ENCODE data around the gene WDFY1. TPM values are rescaled to one million over a fixed set of nuclear protein-coding genes. Genes with fewer than 3 reads are reported as not detected.

WDFY1 gene
- total RNA-seq, 1 experiment from 2014 or later = 37.5 TPM

DNA sequence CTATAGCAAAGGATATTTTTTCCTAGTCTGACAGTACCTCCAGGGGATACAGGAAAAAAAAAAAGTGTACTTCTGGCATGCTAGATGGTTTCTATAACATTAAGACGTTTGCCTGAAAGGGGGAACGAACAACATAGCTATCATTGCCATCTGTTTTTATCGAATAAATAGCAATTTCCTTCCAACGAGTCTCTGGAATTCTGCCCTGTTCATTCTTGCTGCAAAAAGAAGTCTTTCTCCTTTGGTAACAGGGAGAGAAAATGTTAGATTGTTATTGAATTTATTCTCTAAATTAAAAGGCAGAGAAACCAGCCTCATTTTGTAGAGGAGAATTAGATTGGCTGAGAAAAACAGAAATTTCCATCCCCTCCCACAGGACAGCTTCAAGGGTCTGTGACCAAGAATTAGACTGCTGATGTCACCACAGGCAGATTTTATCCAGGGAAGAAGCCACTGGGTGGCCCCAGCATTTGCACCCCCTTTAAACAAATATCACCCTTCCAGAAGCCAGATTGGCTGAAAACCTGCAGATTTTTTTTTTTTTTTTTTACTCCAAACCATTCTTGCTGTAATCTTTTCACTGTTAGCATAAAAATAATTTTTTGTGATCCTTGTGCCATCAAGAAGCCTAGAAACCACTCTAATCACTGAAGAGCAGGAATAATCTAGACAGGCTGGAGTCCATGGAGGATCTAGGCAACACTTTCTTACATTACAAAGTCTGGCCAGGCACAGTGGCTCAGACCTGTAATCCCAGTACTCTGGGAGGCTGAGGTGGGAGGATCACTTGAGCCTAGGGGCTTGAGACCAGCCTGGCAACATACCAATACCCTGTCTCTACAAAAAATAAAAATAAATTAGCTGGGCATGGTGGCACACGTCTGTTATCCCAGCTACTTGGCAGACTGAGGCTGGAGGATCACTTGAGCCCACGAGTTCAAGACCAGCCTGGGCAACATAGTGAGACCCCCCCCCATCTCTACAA lies 12.0 kb downstream of the WDFY1 start:
- Mint-ChIP-seq H3K27ac (ENCODE audit: unreplicated experiment) (no peak overlapping the region), H3K4me1 (ENCODE audit: low read depth, unreplicated experiment) (peaks cover 40% of the 10 kb centered on the region), H3K4me3 (ENCODE audit: low read depth, unreplicated experiment) (no peak overlapping the region), H3K36me3 (ENCODE audit: insufficient read depth, unreplicated experiment) (peaks cover 11% of the 10 kb centered on the region), H3K27me3 (ENCODE audit: unreplicated experiment) (no peaks in the 10 kb centered on the region), H3K9me3 (ENCODE audit: low read depth, unreplicated experiment) (no peaks in the 10 kb centered on the region)
- intact Hi-C loops (cut with micrococcal nuclease; ENCODE audit: unreplicated experiment) = no loop called here
- TF ChIP-seq, protein P1, sequence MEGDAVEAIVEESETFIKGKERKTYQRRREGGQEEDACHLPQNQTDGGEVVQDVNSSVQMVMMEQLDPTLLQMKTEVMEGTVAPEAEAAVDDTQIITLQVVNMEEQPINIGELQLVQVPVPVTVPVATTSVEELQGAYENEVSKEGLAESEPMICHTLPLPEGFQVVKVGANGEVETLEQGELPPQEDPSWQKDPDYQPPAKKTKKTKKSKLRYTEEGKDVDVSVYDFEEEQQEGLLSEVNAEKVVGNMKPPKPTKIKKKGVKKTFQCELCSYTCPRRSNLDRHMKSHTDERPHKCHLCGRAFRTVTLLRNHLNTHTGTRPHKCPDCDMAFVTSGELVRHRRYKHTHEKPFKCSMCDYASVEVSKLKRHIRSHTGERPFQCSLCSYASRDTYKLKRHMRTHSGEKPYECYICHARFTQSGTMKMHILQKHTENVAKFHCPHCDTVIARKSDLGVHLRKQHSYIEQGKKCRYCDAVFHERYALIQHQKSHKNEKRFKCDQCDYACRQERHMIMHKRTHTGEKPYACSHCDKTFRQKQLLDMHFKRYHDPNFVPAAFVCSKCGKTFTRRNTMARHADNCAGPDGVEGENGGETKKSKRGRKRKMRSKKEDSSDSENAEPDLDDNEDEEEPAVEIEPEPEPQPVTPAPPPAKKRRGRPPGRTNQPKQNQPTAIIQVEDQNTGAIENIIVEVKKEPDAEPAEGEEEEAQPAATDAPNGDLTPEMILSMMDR (IDR thresholded peaks at IDR 0.05; ENCODE audit: unreplicated experiment) = no peak
- DNase-seq = no peak
- CTCF ChIA-PET = interaction anchor here (0.7 kb wide), 1 partner anchor 37 kb away, joined by 3 read pairs; no protein-coding TSS in a partner anchor
- BruUV-seq (replicated peaks) = no TSS peak

- TF ChIP-seq, protein P1 (IDR thresholded peaks at IDR 0.05; ENCODE audit: unreplicated experiment) = no peak
- Mint-ChIP-seq H3K36me3 (ENCODE audit: insufficient read depth, unreplicated experiment) (peaks cover 11% of the 10 kb centered on the region), H3K4me1 (ENCODE audit: low read depth, unreplicated experiment) (peaks cover 20% of the 10 kb centered on the region), H3K4me3 (ENCODE audit: low read depth, unreplicated experiment) (no peak overlapping the region), H3K9me3 (ENCODE audit: low read depth, unreplicated experiment) (peaks cover 10% of the 10 kb centered on the region), H3K27ac (ENCODE audit: unreplicated experiment) (no peak overlapping the region), H3K27me3 (ENCODE audit: unreplicated experiment) (no peaks in the 10 kb centered on the region)
- BruUV-seq (replicated peaks) = no TSS peak
- CTCF ChIA-PET = interaction anchor here (0.7 kb wide), 1 partner anchor 125 kb away, joined by 3 read pairs; no protein-coding TSS in a partner anchor
- no peak for DNase-seq
- intact Hi-C loops (cut with micrococcal nuclease; ENCODE audit: unreplicated experiment) = no loop called here
Measured at GRCh38 chr2:223930103-223930976, 14.8 kb downstream of the WDFY1 start.

GRCh38 chr2:223929571-223930102 lies 15.5 kb downstream of the WDFY1 start:
- BruUV-seq (replicated peaks) = no TSS peak
- DNase-seq = no peak
- CTCF ChIA-PET = no interaction called here
- intact Hi-C loops (cut with micrococcal nuclease; ENCODE audit: unreplicated experiment) = no loop called here
- Mint-ChIP-seq H3K36me3 (ENCODE audit: insufficient read depth, unreplicated experiment) (peaks cover 11% of the 10 kb centered on the region), H3K9me3 (ENCODE audit: low read depth, unreplicated experiment) (peaks cover 10% of the 10 kb centered on the region), H3K27ac (ENCODE audit: unreplicated experiment) (no peak overlapping the region), H3K4me1 (ENCODE audit: low read depth, unreplicated experiment) (peaks cover 13% of the 10 kb centered on the region), H3K4me3 (ENCODE audit: low read depth, unreplicated experiment) (no peak overlapping the region), H3K27me3 (ENCODE audit: unreplicated experiment) (no peaks in the 10 kb centered on the region)
- TF ChIP-seq, protein P1 (IDR thresholded peaks at IDR 0.05; ENCODE audit: unreplicated experiment) = no peak

Measured in Calu3 (cell line).